HG02610 (cell line): Measurements from ENCODE around the gene SUMO4.
A peak's percentile ranks its signal among the peaks of the same experiment; 100 is the strongest.

Experiments used
- ATAC-seq: cut with Tn5 transposase; IDR thresholded peaks from one replicate; pipeline ENCODE4 v1.9.1; 2021; ENCODE audit warnings: mild to moderate bottlenecking, moderate library complexity; ENCODE audit not compliant: unreplicated experiment

Gene SUMO4

GRCh38 chr6:149431905-149432775 lies 32.1 kb downstream of the SUMO4 start:
- ATAC-seq, result peak; percentile 90

GRCh38 chr6:149433405-149433804 lies 33.3 kb downstream of the SUMO4 start:
- no peak for ATAC-seq

- no peak for ATAC-seq
Measured at GRCh38 chr6:149433881-149434280, 33.8 kb downstream of the SUMO4 start.

GRCh38 chr6:149435919-149436586 lies 36.0 kb downstream of the SUMO4 start:
- no peak for ATAC-seq

GRCh38 chr6:149436647-149437046 lies 36.6 kb downstream of the SUMO4 start:
- no peak for ATAC-seq

GRCh38 chr6:149437212-149437611 lies 37.1 kb downstream of the SUMO4 start:
- no peak for ATAC-seq

GRCh38 chr6:149438855-149439254 lies 38.8 kb downstream of the SUMO4 start:
- peak; percentile 64 for ATAC-seq

GRCh38 chr6:149439626-149440025 lies 39.6 kb downstream of the SUMO4 start:
- no peak for ATAC-seq

GRCh38 chr6:149440735-149441671 lies 40.9 kb downstream of the SUMO4 start:
- ATAC-seq, result no peak

- no peak for ATAC-seq
Measured at GRCh38 chr6:149441740-149442139, 41.7 kb downstream of the SUMO4 start.

- ATAC-seq, result no peak
Measured at GRCh38 chr6:149443411-149444181, 43.5 kb downstream of the SUMO4 start.

- ATAC-seq, result peak; percentile 7
Measured at GRCh38 chr6:149444360-149445094, 44.5 kb downstream of the SUMO4 start.

GRCh38 chr6:149445095-149445466 lies 45.0 kb downstream of the SUMO4 start:
- ATAC-seq, result peak; percentile 57

- peak; percentile 19 for ATAC-seq
Measured at GRCh38 chr6:149445573-149445972, 45.5 kb downstream of the SUMO4 start.

GRCh38 chr6:149446791-149447376 lies 46.8 kb downstream of the SUMO4 start:
- ATAC-seq, result no peak

GRCh38 chr6:149448821-149449453 lies 48.9 kb downstream of the SUMO4 start:
- no peak for ATAC-seq

- no peak for ATAC-seq
Measured at GRCh38 chr6:149449831-149450678, 50.0 kb downstream of the SUMO4 start.
